SU-DHL-6 (cell line): ENCODE data around the gene PALLD.

ENCODE experiments used
- CTCF ChIP-seq: fragments of 200-600 bp; sonication (generic); IDR thresholded peaks from one replicate; pipeline ENCODE4 v1.5.1; 2017; ENCODE audit warnings: antibody characterized with exemption, mild to moderate bottlenecking, low read length, moderate library complexity; ENCODE audit not compliant: insufficient read depth, poor library complexity, severe bottlenecking
- EZH2phosphoT487 ChIP-seq: fragments of 200-600 bp; sonication (generic), shearing (Covaris generic); conservative IDR thresholded peaks from 2 replicates; pipeline ENCODE4 v1.6.1; 2018; ENCODE audit warnings: mild to moderate bottlenecking, antibody characterized with exemption, low read length, moderate library complexity, mixed read lengths

GRCh38 chr4:168585168-168586091 is 88.6 kb downstream of the PALLD start:
- TF ChIP-seq CTCF (no peak), EZH2phosphoT487 (no peak)
